ENCODE data around the gene TNFSF11. TPM values are rescaled to one million over a fixed set of nuclear protein-coding genes. Genes with fewer than 3 reads are reported as not detected.

Gene TNFSF11
- total and polyA plus RNA-seq, 7 experiments from 2014 or later: 0.13 to 0.44 TPM; not detected in 5

DNA sequence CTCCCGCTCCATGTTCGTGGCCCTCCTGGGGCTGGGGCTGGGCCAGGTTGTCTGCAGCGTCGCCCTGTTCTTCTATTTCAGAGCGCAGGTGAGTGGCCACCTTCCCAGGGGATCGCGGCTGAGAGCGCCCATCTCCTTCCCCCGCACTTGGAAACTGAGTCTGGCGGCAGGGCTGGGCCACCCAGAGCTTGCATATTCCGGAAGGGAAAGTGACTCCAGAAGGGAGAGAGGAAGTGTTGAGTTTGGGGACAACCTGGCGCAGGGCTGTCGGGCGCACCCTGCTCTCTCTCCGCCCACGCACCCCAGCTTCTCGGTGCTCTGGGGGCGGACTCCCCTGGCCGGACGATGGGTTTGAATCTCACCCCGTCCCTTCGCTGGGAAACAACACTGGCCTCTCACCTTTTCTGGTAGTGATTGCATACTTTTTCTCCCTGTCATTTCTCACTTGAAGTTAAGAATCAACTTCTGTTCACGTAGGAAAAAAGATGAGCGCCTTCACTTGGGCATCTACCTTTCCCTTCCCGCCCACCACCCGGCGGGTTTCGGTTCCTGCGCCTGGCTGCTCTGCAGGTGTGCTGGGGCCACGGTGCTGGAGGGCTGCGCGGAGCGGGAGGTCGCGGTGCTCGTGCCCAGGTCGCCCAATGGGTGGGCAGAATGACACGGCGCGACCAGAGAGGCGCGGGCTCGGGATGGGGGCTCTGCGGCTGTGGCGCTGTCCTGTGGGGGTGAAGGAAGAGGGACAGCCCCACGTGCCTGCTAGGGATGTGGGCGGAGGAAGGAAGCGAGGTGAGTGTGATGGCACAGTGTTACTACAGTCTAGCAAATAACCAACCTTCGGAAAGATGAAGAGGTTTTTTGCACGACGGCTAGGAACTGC lies 721 bp downstream of the TNFSF11 start:
- Histone ChIP-seq H3K27me3 (ENCODE audit: control insufficient read depth in 2 of 2, insufficient read depth in 2 of 2, low read length in 2 of 2) (no peaks in the 10 kb centered on the region), H3K4me1 (ENCODE audit: control insufficient read depth in 2 of 2, insufficient read depth in 2 of 2, low read length in 2 of 2) (peaks cover 5 to 9% of the 10 kb centered on the region in 2 donors), H3K4me3 (ENCODE audit: low read length) (peak overlapping the region; percentile 50), H3K9me3 (ENCODE audit: control insufficient read depth in 2 of 3, low read length in 3 of 3) (no peaks in the 10 kb centered on the region), H3K27ac (ENCODE audit: low read depth, low read length) (no peak overlapping the region), H3K36me3 (ENCODE audit: control insufficient read depth in 2 of 3, insufficient read depth in 3 of 3, low read length in 3 of 3) (no peaks in the 10 kb centered on the region)
- ATAC-seq (peak; percentile 68), DNase-seq (peak in 7 of 9 donors; percentile 15 to 66 (median 30))
- H3K4me3 Mint-ChIP-seq: peak overlapping the region; percentile 78 to 97 (median 92)
- H3K27me3 Mint-ChIP-seq: peaks cover 16 to 60% (median 24%) of the 10 kb centered on the region in 5 donors
- intact Hi-C loops (cut with micrococcal nuclease): loop anchor here in 1 of 2 donors (5.0 kb wide), 1 partner anchor 222 kb away; no protein-coding TSS in a partner anchor
- peaks cover 10 to 38% (median 25%) of the 10 kb centered on the region in 7 donors for H3K4me1 Mint-ChIP-seq
- H3K36me3 Mint-ChIP-seq: peaks cover 0 to 5% (median 0%) of the 10 kb centered on the region in 5 donors
- H3K9me3 Mint-ChIP-seq: peaks cover 0 to 8% (median 2%) of the 10 kb centered on the region in 11 donors
- POLR2A ChIA-PET: no interaction called here
- peak overlapping the region in 6 of 9 donors; percentile 5 to 65 (median 32) for H3K27ac Mint-ChIP-seq
- CTCF ChIA-PET: no interaction called here

- no peaks in the 10 kb centered on the region for H3K27me3 ChIP-seq (ENCODE audit: control insufficient read depth in 2 of 2, insufficient read depth in 2 of 2, low read length in 2 of 2)
- Mint-ChIP-seq H3K4me3 (peak overlapping the region in 5 of 10 donors; percentile 10 to 97 (median 86)), H3K27ac (peak overlapping the region in 1 of 9 donors; percentile 22), H3K36me3 (peaks cover 0 to 4% (median 0%) of the 10 kb centered on the region in 5 donors), H3K9me3 (peaks cover 0 to 8% (median 1%) of the 10 kb centered on the region in 11 donors), H3K27me3 (peaks cover 16 to 57% (median 27%) of the 10 kb centered on the region in 5 donors), H3K4me1 (peaks cover 10 to 40% (median 25%) of the 10 kb centered on the region in 7 donors)
- no peak overlapping the region for H3K27ac ChIP-seq (ENCODE audit: low read depth, low read length)
- DNase-seq: no peak
- ATAC-seq: no peak
- peak overlapping the region; percentile 50 for H3K4me3 ChIP-seq (ENCODE audit: low read length)
- ChIA-PET CTCF (no interaction called here), POLR2A (no interaction called here)
- no peaks in the 10 kb centered on the region for H3K36me3 ChIP-seq (ENCODE audit: control insufficient read depth in 2 of 3, insufficient read depth in 3 of 3, low read length in 3 of 3)
- intact Hi-C loops (cut with micrococcal nuclease): loop anchor here in 1 of 2 donors (5.0 kb wide), 1 partner anchor 224 kb away; no protein-coding TSS in a partner anchor
- no peaks in the 10 kb centered on the region for H3K9me3 ChIP-seq (ENCODE audit: control insufficient read depth in 2 of 3, low read length in 3 of 3)
- peaks cover 5 to 9% of the 10 kb centered on the region in 2 donors for H3K4me1 ChIP-seq (ENCODE audit: control insufficient read depth in 2 of 2, insufficient read depth in 2 of 2, low read length in 2 of 2)
Observed at GRCh38 chr13:42575938-42576337, 2.0 kb downstream of the TNFSF11 start.

DNA sequence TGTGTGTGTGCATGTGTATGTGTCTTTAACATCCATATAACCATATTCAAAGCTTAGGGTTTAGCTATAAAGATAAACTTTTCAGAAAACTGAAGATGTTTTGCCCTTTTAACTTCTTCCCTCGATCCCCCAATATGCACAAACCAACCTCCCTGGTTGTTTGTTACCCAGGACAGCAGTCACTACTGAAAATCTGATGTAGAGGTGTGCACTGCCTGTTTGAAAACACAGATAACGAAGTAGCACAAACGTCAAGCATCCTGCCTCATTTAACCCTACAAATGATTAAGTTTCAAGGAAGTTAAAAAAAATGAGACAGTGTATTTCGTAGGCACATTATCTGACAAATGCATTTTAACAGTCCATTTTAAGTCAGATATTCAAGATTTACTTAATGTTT lies 3.6 kb downstream of the TNFSF11 start:
- intact Hi-C loops (cut with micrococcal nuclease): loop anchor here in 1 of 2 donors (5.0 kb wide), 1 partner anchor 225 kb away; no protein-coding TSS in a partner anchor
- CTCF ChIA-PET: no interaction called here

GRCh38 chr13:42580644-42581043 lies 6.7 kb downstream of the TNFSF11 start:
- Mint-ChIP-seq H3K36me3 (no peaks in the 10 kb centered on the region), H3K27ac (no peak overlapping the region), H3K9me3 (no peaks in the 10 kb centered on the region), H3K4me3 (no peak overlapping the region), H3K27me3 (peaks cover 16 to 32% (median 25%) of the 10 kb centered on the region in 5 donors), H3K4me1 (peaks cover 2 to 31% (median 17%) of the 10 kb centered on the region in 7 donors)
- H3K4me1 ChIP-seq (ENCODE audit: control insufficient read depth in 2 of 2, insufficient read depth in 2 of 2, low read length in 2 of 2): peaks cover 5% of the 10 kb centered on the region in 2 donors
- DNase-seq: no peak
- H3K27me3 ChIP-seq (ENCODE audit: control insufficient read depth in 2 of 2, insufficient read depth in 2 of 2, low read length in 2 of 2): no peaks in the 10 kb centered on the region
- intact Hi-C loops (cut with micrococcal nuclease): no loop called here
- H3K36me3 ChIP-seq (ENCODE audit: control insufficient read depth in 2 of 3, insufficient read depth in 3 of 3, low read length in 3 of 3): no peaks in the 10 kb centered on the region
- H3K9me3 ChIP-seq (ENCODE audit: control insufficient read depth in 2 of 3, low read length in 3 of 3): no peaks in the 10 kb centered on the region
- H3K4me3 ChIP-seq (ENCODE audit: low read length): no peak overlapping the region
- ATAC-seq: no peak
- H3K27ac ChIP-seq (ENCODE audit: low read depth, low read length): no peak overlapping the region
- POLR2A ChIA-PET: no interaction called here
- CTCF ChIA-PET: no interaction called here

More for the DNA sequence above, 3.6 kb downstream of the TNFSF11 start:
- ATAC-seq: no peak
- Histone ChIP-seq H3K4me3 (ENCODE audit: low read length) (no peak overlapping the region), H3K27ac (ENCODE audit: low read depth, low read length) (no peak overlapping the region), H3K36me3 (ENCODE audit: control insufficient read depth in 2 of 3, insufficient read depth in 3 of 3, low read length in 3 of 3) (no peaks in the 10 kb centered on the region), H3K9me3 (ENCODE audit: control insufficient read depth in 2 of 3, low read length in 3 of 3) (no peaks in the 10 kb centered on the region), H3K27me3 (ENCODE audit: control insufficient read depth in 2 of 2, insufficient read depth in 2 of 2, low read length in 2 of 2) (no peaks in the 10 kb centered on the region), H3K4me1 (ENCODE audit: control insufficient read depth in 2 of 2, insufficient read depth in 2 of 2, low read length in 2 of 2) (peaks cover 5 to 9% of the 10 kb centered on the region in 2 donors)
- Mint-ChIP-seq H3K27me3 (peaks cover 16 to 50% (median 25%) of the 10 kb centered on the region in 5 donors), H3K9me3 (no peaks in the 10 kb centered on the region), H3K27ac (peak overlapping the region in 1 of 9 donors; percentile 51), H3K4me3 (peak overlapping the region in 2 of 10 donors; percentile 16 to 22), H3K36me3 (peaks cover 0 to 2% (median 0%) of the 10 kb centered on the region in 5 donors), H3K4me1 (peaks cover 10 to 44% (median 25%) of the 10 kb centered on the region in 7 donors)
- POLR2A ChIA-PET: no interaction called here
- peak in 3 of 9 donors; percentile 8 to 16 (median 15) for DNase-seq

- peaks cover 0 to 24% (median 10%) of the 10 kb centered on the region in 7 donors for H3K4me1 Mint-ChIP-seq
- H3K27me3 ChIP-seq (ENCODE audit: control insufficient read depth in 2 of 2, insufficient read depth in 2 of 2, low read length in 2 of 2): no peaks in the 10 kb centered on the region
- DNase-seq (no peak), ATAC-seq (no peak)
- ChIA-PET CTCF (no interaction called here), POLR2A (no interaction called here)
- H3K9me3 ChIP-seq (ENCODE audit: control insufficient read depth in 2 of 3, low read length in 3 of 3): no peaks in the 10 kb centered on the region
- no peaks in the 10 kb centered on the region for H3K36me3 Mint-ChIP-seq
- H3K4me1 ChIP-seq (ENCODE audit: control insufficient read depth in 2 of 2, insufficient read depth in 2 of 2, low read length in 2 of 2): no peaks in the 10 kb centered on the region
- H3K36me3 ChIP-seq (ENCODE audit: control insufficient read depth in 2 of 3, insufficient read depth in 3 of 3, low read length in 3 of 3): no peaks in the 10 kb centered on the region
- H3K9me3 Mint-ChIP-seq: no peaks in the 10 kb centered on the region
- intact Hi-C loops (cut with micrococcal nuclease): no loop called here
- H3K27me3 Mint-ChIP-seq: peaks cover 12 to 26% (median 19%) of the 10 kb centered on the region in 5 donors
- no peak overlapping the region for H3K4me3 ChIP-seq (ENCODE audit: low read length)
- no peak overlapping the region for H3K27ac ChIP-seq (ENCODE audit: low read depth, low read length)
- H3K4me3 Mint-ChIP-seq: no peak overlapping the region
- no peak overlapping the region for H3K27ac Mint-ChIP-seq
Observed at GRCh38 chr13:42581427-42581826, 7.5 kb downstream of the TNFSF11 start.

GRCh38 chr13:42591602-42592001 lies 17.6 kb downstream of the TNFSF11 start:
- no peak overlapping the region for H3K27ac Mint-ChIP-seq
- intact Hi-C loops (cut with micrococcal nuclease): no loop called here
- Histone ChIP-seq H3K9me3 (ENCODE audit: control insufficient read depth in 2 of 3, low read length in 3 of 3) (no peaks in the 10 kb centered on the region), H3K4me1 (ENCODE audit: control insufficient read depth in 2 of 2, insufficient read depth in 2 of 2, low read length in 2 of 2) (no peaks in the 10 kb centered on the region), H3K4me3 (ENCODE audit: low read length) (no peak overlapping the region), H3K36me3 (ENCODE audit: control insufficient read depth in 2 of 3, insufficient read depth in 3 of 3, low read length in 3 of 3) (no peaks in the 10 kb centered on the region), H3K27me3 (ENCODE audit: control insufficient read depth in 2 of 2, insufficient read depth in 2 of 2, low read length in 2 of 2) (no peaks in the 10 kb centered on the region), H3K27ac (ENCODE audit: low read depth, low read length) (no peak overlapping the region)
- CTCF ChIA-PET: interaction anchor here (0.6 kb wide), 1 partner anchor 1235 kb away, joined by 3 read pairs; no protein-coding TSS in a partner anchor
- DNase-seq (no peak), ATAC-seq (no peak)
- no peak overlapping the region for H3K4me3 Mint-ChIP-seq
- H3K36me3 Mint-ChIP-seq: no peaks in the 10 kb centered on the region
- peaks cover 0 to 5% (median 0%) of the 10 kb centered on the region in 7 donors for H3K4me1 Mint-ChIP-seq
- no peaks in the 10 kb centered on the region for H3K9me3 Mint-ChIP-seq
- H3K27me3 Mint-ChIP-seq: peaks cover 0 to 5% (median 4%) of the 10 kb centered on the region in 5 donors
- POLR2A ChIA-PET: no interaction called here

Measured in naive thymus-derived CD4-positive, alpha-beta T cell (primary cell).